Measurements from ENCODE around the gene AKT3. TPM values are rescaled to one million over a fixed set of nuclear protein-coding genes. Genes with fewer than 3 reads are reported as not detected.
A peak's percentile ranks its signal among the peaks of the same experiment; 100 is the strongest.

The AKT3 gene
- 61.9 TPM for total RNA-seq

DNA sequence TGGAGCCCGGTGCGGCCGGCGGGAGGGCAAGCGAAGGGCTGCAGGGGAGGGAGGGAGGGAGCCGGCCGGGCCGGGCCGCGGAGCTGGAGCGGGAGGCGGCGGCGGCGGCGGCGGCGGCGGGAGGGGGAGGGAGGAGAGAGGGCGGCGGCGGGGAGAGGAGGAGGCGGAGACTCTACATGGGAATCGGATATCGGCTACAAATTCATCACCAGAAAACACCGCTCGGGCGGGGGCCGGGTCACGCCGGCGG, at the start of gene AKT3:
AKT3 (minus strand) TSS at position 42 of the 250 bp plus-strand sequence. CDS start 7,073 bp downstream, outside the sequence.
- peak within 1 kb of the TSS; percentile 99 for H3K27ac ChIP-seq
- no peaks in the 10 kb centered on the region for H3K27me3 ChIP-seq
- H3K4me1 ChIP-seq: peaks cover 29% of the 10 kb centered on the region
- no peaks in the 10 kb centered on the region for H3K9me3 ChIP-seq
- TF ChIP-seq POLR2A (IDR thresholded peaks at IDR 0.05): peak in 1 of 2 donors; percentile 51
- TF ChIP-seq, protein P1, sequence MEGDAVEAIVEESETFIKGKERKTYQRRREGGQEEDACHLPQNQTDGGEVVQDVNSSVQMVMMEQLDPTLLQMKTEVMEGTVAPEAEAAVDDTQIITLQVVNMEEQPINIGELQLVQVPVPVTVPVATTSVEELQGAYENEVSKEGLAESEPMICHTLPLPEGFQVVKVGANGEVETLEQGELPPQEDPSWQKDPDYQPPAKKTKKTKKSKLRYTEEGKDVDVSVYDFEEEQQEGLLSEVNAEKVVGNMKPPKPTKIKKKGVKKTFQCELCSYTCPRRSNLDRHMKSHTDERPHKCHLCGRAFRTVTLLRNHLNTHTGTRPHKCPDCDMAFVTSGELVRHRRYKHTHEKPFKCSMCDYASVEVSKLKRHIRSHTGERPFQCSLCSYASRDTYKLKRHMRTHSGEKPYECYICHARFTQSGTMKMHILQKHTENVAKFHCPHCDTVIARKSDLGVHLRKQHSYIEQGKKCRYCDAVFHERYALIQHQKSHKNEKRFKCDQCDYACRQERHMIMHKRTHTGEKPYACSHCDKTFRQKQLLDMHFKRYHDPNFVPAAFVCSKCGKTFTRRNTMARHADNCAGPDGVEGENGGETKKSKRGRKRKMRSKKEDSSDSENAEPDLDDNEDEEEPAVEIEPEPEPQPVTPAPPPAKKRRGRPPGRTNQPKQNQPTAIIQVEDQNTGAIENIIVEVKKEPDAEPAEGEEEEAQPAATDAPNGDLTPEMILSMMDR (IDR thresholded peaks at IDR 0.05): no peak
- H3K36me3 ChIP-seq: no peaks in the 10 kb centered on the region
- intact Hi-C loops (cut with DNase I): no loop called here
- peak within 1 kb of the TSS; percentile 78 to 92 for H3K4me3 ChIP-seq
- no peak for DNase-seq (ENCODE audit: extremely low spot score in 2 of 2)

DNA sequence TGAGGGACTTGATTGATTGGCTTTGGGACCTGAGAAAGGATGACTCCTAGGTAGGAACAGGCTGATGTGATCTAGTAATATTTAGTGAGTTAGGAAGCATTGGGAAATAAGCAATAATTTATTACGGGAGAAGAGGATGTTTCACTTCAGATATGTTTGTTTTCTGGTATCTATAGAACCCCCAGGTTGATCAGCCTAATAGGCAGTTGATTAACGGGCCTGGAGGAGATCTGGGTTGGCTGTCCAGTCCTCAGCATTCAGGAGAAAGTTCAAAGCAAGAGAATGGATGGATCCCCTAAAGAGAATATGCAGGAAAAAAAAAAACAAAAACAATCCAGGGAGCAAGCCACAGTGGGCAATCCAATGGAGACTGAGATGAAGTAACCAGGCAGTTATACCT, 48.2 kb upstream of the AKT3 start:
- Histone ChIP-seq H3K36me3 (no peaks in the 10 kb centered on the region), H3K9me3 (no peaks in the 10 kb centered on the region), H3K27me3 (no peaks in the 10 kb centered on the region), H3K27ac (no peak overlapping the region), H3K4me3 (no peak overlapping the region), H3K4me1 (no peaks in the 10 kb centered on the region)
- TF ChIP-seq, protein P1 (IDR thresholded peaks at IDR 0.05): no peak
- no peak for TF ChIP-seq POLR2AphosphoS5 (IDR thresholded peaks at IDR 0.05; ENCODE audit: insufficient read depth in 1 of 2, low read depth in 1 of 2)
- no peak for TF ChIP-seq POLR2A (IDR thresholded peaks at IDR 0.05)
- intact Hi-C loops (cut with DNase I): no loop called here
- no peak for DNase-seq (ENCODE audit: extremely low spot score in 2 of 2)

DNA sequence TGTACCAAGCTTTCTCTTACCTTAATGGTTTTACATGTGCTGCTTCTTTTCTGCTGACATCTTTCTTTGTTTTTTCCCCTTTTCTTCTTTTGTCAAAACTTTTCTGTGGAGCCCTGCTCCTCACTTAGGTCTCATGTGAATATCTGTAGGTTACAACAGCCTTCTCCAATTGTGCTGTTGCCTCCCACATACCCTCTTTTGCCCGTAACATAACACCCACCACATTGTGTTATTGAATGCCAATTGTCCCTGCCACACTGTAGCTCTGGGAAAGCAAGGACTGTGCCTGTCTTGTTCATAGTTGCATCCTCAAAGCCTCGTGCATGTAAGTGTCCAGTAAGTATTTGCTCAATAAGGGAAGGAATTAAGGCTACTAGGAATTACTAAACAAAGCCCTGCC, 46.3 kb upstream of the AKT3 start:
- Histone ChIP-seq H3K9me3 (no peaks in the 10 kb centered on the region), H3K36me3 (no peaks in the 10 kb centered on the region), H3K4me3 (no peak overlapping the region), H3K4me1 (no peaks in the 10 kb centered on the region), H3K27me3 (no peaks in the 10 kb centered on the region), H3K27ac (no peak overlapping the region)
- DNase-seq (ENCODE audit: extremely low spot score in 2 of 2): no peak
- no peak for TF ChIP-seq POLR2A (IDR thresholded peaks at IDR 0.05)
- TF ChIP-seq POLR2AphosphoS5 (IDR thresholded peaks at IDR 0.05; ENCODE audit: insufficient read depth in 1 of 2, low read depth in 1 of 2): no peak
- TF ChIP-seq, protein P1 (IDR thresholded peaks at IDR 0.05): no peak
- intact Hi-C loops (cut with DNase I): no loop called here

DNA sequence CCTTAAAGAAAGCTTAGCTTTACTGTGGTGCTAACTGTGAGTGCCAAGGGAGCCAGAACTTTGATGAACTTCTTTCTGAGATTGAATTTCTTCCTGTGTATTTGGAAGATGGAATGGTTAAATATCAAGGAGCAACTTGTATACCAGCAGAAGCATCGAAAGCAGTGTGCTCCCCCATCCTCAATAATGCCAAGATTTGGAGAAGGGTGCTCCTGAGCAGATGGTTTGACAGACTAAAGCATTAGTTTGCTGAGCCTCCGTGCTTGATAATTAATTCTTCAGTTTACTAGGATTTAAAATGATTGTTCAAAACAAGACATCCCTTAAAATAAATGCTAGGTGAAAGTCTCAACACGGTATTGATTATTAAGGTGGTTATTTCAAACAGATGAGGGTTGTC, 42.4 kb upstream of the AKT3 start:
- H3K36me3 ChIP-seq: no peaks in the 10 kb centered on the region
- H3K4me3 ChIP-seq: no peak overlapping the region
- H3K27ac ChIP-seq: no peak overlapping the region
- no peaks in the 10 kb centered on the region for H3K9me3 ChIP-seq
- TF ChIP-seq, protein P1 (IDR thresholded peaks at IDR 0.05): no peak
- no peak for TF ChIP-seq POLR2AphosphoS5 (IDR thresholded peaks at IDR 0.05; ENCODE audit: insufficient read depth in 1 of 2, low read depth in 1 of 2)
- no peak for TF ChIP-seq POLR2A (IDR thresholded peaks at IDR 0.05)
- DNase-seq (ENCODE audit: extremely low spot score in 2 of 2): no peak
- intact Hi-C loops (cut with DNase I): no loop called here
- H3K27me3 ChIP-seq: no peaks in the 10 kb centered on the region
- no peaks in the 10 kb centered on the region for H3K4me1 ChIP-seq

DNA sequence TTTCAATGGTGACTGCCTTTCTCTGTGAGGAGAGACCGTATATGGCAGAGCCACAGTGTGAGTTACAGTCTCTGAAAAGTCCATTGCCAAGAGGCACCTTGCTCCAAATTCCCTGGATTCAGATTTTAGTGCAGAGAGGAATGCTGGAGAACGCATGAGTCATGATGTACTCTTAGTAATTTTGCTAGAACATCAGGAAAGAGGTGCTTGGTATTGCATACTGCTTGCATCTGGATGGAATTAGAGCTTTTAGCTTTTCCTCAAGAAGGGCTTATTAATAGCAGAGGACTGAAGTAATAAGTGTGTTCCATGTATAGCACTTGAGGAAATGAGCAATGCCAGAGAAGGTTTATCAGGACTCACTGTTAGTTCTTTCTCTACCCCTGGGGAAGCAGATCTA, 40.5 kb upstream of the AKT3 start:
- DNase-seq (ENCODE audit: extremely low spot score in 2 of 2): no peak
- H3K36me3 ChIP-seq: no peaks in the 10 kb centered on the region
- H3K4me3 ChIP-seq: no peak overlapping the region
- intact Hi-C loops (cut with DNase I): no loop called here
- TF ChIP-seq, protein P1 (IDR thresholded peaks at IDR 0.05): no peak
- TF ChIP-seq POLR2AphosphoS5 (IDR thresholded peaks at IDR 0.05; ENCODE audit: insufficient read depth in 1 of 2, low read depth in 1 of 2): no peak
- no peak for TF ChIP-seq POLR2A (IDR thresholded peaks at IDR 0.05)
- H3K27me3 ChIP-seq: no peaks in the 10 kb centered on the region
- H3K4me1 ChIP-seq: no peaks in the 10 kb centered on the region
- H3K27ac ChIP-seq: no peak overlapping the region
- no peaks in the 10 kb centered on the region for H3K9me3 ChIP-seq

Data from vagina (tissue), 2 donors.